WTC11 (cell line): ENCODE measurements around the gene S100G.
"Not testable (repeated sequence)": the region's sequence is repeated elsewhere in the genome, so short reads cannot be mapped to it uniquely, and the experiment has no call there.

Experiments
- JUN ChIP-seq: sonication (generic); formaldehyde crosslinking; IDR thresholded peaks from 2 replicates; pipeline ENCODE4 v1.8.0; 2023; ENCODE audit warnings: mild to moderate bottlenecking, missing genetic modification reagents
- NR1H2 ChIP-seq: sonication (generic); formaldehyde crosslinking; IDR thresholded peaks from 2 replicates; pipeline ENCODE4 v1.9.0; 2021; ENCODE audit warnings: mild to moderate bottlenecking, moderate library complexity, missing genetic modification reagents
- NR3C1 ChIP-seq: sonication (generic); formaldehyde crosslinking; conservative IDR thresholded peaks from 2 replicates; pipeline ENCODE4 v1.8.1; 2023; ENCODE audit warnings: low read depth, mild to moderate bottlenecking, missing genetic modification reagents
- SP1 ChIP-seq: sonication (generic); formaldehyde crosslinking; conservative IDR thresholded peaks from 2 replicates; pipeline ENCODE4 v1.8.1; 2022; ENCODE audit warnings: missing genetic modification reagents
- ZNF416 ChIP-seq: fragments of 250-450 bp; sonication (Bioruptor Pico); IDR thresholded peaks from 2 replicates; pipeline ENCODE4 v1.9.0; 2021; ENCODE audit warnings: mild to moderate bottlenecking, inconsistent platforms
- TF ChIP-seq, protein P1 (sequence below): sonication (generic); formaldehyde crosslinking; IDR thresholded peaks from 2 replicates; pipeline ENCODE4 v1.8.1; 2023; ENCODE audit warnings: mild to moderate bottlenecking, moderate library complexity, missing genetic modification reagents
- TF ChIP-seq, protein P2 (sequence below): sonication (generic); formaldehyde crosslinking; IDR thresholded peaks from 2 replicates; pipeline ENCODE4 v1.8.1; 2023; ENCODE audit warnings: mild to moderate bottlenecking, missing genetic modification reagents
- TF ChIP-seq, protein P3 (sequence below): sonication (generic); formaldehyde crosslinking; IDR thresholded peaks from 2 replicates; pipeline ENCODE4 v1.8.1; 2022; ENCODE audit warnings: missing genetic modification reagents, borderline replicate concordance
- TF ChIP-seq, protein P4 (sequence below): sonication (generic); formaldehyde crosslinking; IDR thresholded peaks from 2 replicates; pipeline ENCODE4 v1.8.0; 2022; ENCODE audit warnings: mild to moderate bottlenecking, missing genetic modification reagents
- TF ChIP-seq, protein P5 (sequence below): fragments of 200-600 bp; IDR thresholded peaks from 2 replicates; pipeline ENCODE4 v1.8.0; 2022; ENCODE audit warnings: antibody characterized with exemption

DNA sequence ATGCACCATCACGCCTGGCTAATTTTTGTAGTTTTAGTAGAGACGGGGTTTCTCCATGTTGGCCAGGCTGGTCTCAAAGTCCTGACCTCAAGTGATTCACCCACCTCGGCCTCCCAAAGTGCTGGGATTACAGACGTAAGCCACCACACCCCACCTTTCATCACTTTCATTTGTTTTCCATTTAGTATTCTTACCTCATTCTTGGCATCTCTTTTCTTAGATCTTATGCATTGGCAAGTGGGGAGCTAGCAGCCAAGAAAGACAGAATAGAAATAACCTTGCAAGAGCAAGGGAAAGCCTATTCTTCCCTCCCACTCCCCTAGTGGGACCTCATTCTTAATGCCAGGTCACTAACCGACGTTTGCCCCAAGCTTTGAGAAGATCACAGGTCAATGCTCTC, 21.4 kb upstream of the S100G start:
- TF ChIP-seq, protein P1, sequence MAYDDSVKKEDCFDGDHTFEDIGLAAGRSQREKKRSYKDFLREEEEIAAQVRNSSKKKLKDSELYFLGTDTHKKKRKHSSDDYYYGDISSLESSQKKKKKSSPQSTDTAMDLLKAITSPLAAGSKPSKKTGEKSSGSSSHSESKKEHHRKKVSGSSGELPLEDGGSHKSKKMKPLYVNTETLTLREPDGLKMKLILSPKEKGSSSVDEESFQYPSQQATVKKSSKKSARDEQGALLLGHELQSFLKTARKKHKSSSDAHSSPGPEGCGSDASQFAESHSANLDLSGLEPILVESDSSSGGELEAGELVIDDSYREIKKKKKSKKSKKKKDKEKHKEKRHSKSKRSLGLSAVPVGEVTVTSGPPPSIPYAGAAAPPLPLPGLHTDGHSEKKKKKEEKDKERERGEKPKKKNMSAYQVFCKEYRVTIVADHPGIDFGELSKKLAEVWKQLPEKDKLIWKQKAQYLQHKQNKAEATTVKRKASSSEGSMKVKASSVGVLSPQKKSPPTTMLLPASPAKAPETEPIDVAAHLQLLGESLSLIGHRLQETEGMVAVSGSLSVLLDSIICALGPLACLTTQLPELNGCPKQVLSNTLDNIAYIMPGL (CRISPR knock-in tag) = not testable (repeated sequence)
- TF ChIP-seq NR1H2 (CRISPR knock-in tag); SP1; NR3C1 (CRISPR knock-in tag); ZNF416 (CRISPR knock-in tag); JUN (CRISPR knock-in tag): not testable (repeated sequence)
- TF ChIP-seq, protein P2, sequence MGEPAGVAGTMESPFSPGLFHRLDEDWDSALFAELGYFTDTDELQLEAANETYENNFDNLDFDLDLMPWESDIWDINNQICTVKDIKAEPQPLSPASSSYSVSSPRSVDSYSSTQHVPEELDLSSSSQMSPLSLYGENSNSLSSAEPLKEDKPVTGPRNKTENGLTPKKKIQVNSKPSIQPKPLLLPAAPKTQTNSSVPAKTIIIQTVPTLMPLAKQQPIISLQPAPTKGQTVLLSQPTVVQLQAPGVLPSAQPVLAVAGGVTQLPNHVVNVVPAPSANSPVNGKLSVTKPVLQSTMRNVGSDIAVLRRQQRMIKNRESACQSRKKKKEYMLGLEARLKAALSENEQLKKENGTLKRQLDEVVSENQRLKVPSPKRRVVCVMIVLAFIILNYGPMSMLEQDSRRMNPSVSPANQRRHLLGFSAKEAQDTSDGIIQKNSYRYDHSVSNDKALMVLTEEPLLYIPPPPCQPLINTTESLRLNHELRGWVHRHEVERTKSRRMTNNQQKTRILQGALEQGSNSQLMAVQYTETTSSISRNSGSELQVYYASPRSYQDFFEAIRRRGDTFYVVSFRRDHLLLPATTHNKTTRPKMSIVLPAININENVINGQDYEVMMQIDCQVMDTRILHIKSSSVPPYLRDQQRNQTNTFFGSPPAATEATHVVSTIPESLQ = not testable (repeated sequence)
- TF ChIP-seq, protein P3, sequence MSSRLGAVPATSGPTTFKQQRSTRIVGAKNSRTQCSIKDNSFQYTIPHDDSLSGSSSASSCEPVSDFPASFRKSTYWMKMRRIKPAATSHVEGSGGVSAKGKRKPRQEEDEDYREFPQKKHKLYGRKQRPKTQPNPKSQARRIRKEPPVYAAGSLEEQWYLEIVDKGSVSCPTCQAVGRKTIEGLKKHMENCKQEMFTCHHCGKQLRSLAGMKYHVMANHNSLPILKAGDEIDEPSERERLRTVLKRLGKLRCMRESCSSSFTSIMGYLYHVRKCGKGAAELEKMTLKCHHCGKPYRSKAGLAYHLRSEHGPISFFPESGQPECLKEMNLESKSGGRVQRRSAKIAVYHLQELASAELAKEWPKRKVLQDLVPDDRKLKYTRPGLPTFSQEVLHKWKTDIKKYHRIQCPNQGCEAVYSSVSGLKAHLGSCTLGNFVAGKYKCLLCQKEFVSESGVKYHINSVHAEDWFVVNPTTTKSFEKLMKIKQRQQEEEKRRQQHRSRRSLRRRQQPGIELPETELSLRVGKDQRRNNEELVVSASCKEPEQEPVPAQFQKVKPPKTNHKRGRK (CRISPR knock-in tag) = not testable (repeated sequence)
- TF ChIP-seq, protein P4, sequence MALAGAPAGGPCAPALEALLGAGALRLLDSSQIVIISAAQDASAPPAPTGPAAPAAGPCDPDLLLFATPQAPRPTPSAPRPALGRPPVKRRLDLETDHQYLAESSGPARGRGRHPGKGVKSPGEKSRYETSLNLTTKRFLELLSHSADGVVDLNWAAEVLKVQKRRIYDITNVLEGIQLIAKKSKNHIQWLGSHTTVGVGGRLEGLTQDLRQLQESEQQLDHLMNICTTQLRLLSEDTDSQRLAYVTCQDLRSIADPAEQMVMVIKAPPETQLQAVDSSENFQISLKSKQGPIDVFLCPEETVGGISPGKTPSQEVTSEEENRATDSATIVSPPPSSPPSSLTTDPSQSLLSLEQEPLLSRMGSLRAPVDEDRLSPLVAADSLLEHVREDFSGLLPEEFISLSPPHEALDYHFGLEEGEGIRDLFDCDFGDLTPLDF = not testable (repeated sequence)
- TF ChIP-seq, protein P5, sequence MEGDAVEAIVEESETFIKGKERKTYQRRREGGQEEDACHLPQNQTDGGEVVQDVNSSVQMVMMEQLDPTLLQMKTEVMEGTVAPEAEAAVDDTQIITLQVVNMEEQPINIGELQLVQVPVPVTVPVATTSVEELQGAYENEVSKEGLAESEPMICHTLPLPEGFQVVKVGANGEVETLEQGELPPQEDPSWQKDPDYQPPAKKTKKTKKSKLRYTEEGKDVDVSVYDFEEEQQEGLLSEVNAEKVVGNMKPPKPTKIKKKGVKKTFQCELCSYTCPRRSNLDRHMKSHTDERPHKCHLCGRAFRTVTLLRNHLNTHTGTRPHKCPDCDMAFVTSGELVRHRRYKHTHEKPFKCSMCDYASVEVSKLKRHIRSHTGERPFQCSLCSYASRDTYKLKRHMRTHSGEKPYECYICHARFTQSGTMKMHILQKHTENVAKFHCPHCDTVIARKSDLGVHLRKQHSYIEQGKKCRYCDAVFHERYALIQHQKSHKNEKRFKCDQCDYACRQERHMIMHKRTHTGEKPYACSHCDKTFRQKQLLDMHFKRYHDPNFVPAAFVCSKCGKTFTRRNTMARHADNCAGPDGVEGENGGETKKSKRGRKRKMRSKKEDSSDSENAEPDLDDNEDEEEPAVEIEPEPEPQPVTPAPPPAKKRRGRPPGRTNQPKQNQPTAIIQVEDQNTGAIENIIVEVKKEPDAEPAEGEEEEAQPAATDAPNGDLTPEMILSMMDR = not testable (repeated sequence)
